Activated CD8-positive, alpha-beta memory T cell treated with anti-CD3 and anti-CD28 coated beads, Interleukin-2, amount 50 U/mL, for 24 hours (primary cell): ENCODE data around the gene HDLBP.

Source experiments
- DNase-seq: peaks from one replicate; pipeline ENCODE4 v3.0.0-alpha.2; 2020; ENCODE audit errors: extremely low read depth

Gene HDLBP

GRCh38 chr2:241228081-241228859, 87.2 kb downstream of the HDLBP start:
- no peak for DNase-seq

GRCh38 chr2:241227594-241227993, 87.9 kb downstream of the HDLBP start:
- DNase-seq, result no peak

GRCh38 chr2:241226723-241227572, 88.5 kb downstream of the HDLBP start:
- DNase-seq, result no peak

- no peak for DNase-seq
Observed at GRCh38 chr2:241225983-241226382, 89.5 kb downstream of the HDLBP start.

- DNase-seq, result no peak
Observed at GRCh38 chr2:241225545-241225944, 89.9 kb downstream of the HDLBP start.

- no peak for DNase-seq
Observed at GRCh38 chr2:241224851-241225438, 90.5 kb downstream of the HDLBP start.

- DNase-seq, result no peak
Observed at GRCh38 chr2:241224018-241224850, 91.2 kb downstream of the HDLBP start.

GRCh38 chr2:241223211-241224017, 92.1 kb downstream of the HDLBP start:
- no peak for DNase-seq

GRCh38 chr2:241219856-241220356, 95.6 kb downstream of the HDLBP start:
- DNase-seq, result no peak

GRCh38 chr2:241219030-241219382, 96.5 kb downstream of the HDLBP start:
- DNase-seq, result no peak

GRCh38 chr2:241218131-241219029, 97.1 kb downstream of the HDLBP start:
- no peak for DNase-seq

GRCh38 chr2:241217320-241218031, 98.0 kb downstream of the HDLBP start:
- no peak for DNase-seq

- DNase-seq, result no peak
Observed at GRCh38 chr2:241216211-241216761, 99.2 kb downstream of the HDLBP start.

- DNase-seq, result no peak
Observed at GRCh38 chr2:241215421-241215820, 100.1 kb downstream of the HDLBP start.

- no peak for DNase-seq
Observed at GRCh38 chr2:241214766-241215165, 100.7 kb downstream of the HDLBP start.

- no peak for DNase-seq
Observed at GRCh38 chr2:241214209-241214608, 101.3 kb downstream of the HDLBP start.

GRCh38 chr2:241213567-241213966, 101.9 kb downstream of the HDLBP start:
- no peak for DNase-seq

- DNase-seq, result no peak
Observed at GRCh38 chr2:241213041-241213440, 102.4 kb downstream of the HDLBP start.

GRCh38 chr2:241211276-241211675, 104.2 kb downstream of the HDLBP start:
- no peak for DNase-seq
